ENCODE measurements around the gene ESYT1.

Gene ESYT1

GRCh38 chr12:56157201-56158028, 29.3 kb downstream of the ESYT1 start:
- H3K4me1 ChIP-seq (ENCODE audit: control insufficient read depth, insufficient read depth, low read length): peaks cover 32% of the 10 kb centered on the region
- no peaks in the 10 kb centered on the region for H3K9me3 ChIP-seq (ENCODE audit: control insufficient read depth, insufficient read depth, low read length)
- peak overlapping the region; percentile 94 for H3K27ac ChIP-seq (ENCODE audit: low read depth, low read length)
- peak overlapping the region; percentile 41 for H3K9ac ChIP-seq (ENCODE audit: low read depth, low read length)
- H3K27me3 ChIP-seq (ENCODE audit: control insufficient read depth, insufficient read depth, low read length): no peaks in the 10 kb centered on the region
- peaks cover 52% of the 10 kb centered on the region for H3K36me3 ChIP-seq (ENCODE audit: control insufficient read depth, insufficient read depth, low read length)
- peak overlapping the region; percentile 55 for H3K4me3 ChIP-seq (ENCODE audit: low read depth, low read length)

GRCh38 chr12:56158029-56158925, 30.2 kb downstream of the ESYT1 start, which contains the start of gene MYL6:
MYL6 (plus strand) TSS chr12:56158359; CDS start chr12:56158402, 43 bp downstream.
- Histone ChIP-seq H3K9ac (ENCODE audit: low read depth, low read length) (peak within 1 kb of the TSS; percentile 95), H3K4me3 (ENCODE audit: low read depth, low read length) (peak within 1 kb of the TSS; percentile 89), H3K4me1 (ENCODE audit: control insufficient read depth, insufficient read depth, low read length) (peaks cover 36% of the 10 kb centered on the region), H3K27ac (ENCODE audit: low read depth, low read length) (peak within 1 kb of the TSS; percentile 94), H3K9me3 (ENCODE audit: control insufficient read depth, insufficient read depth, low read length) (no peaks in the 10 kb centered on the region), H3K27me3 (ENCODE audit: control insufficient read depth, insufficient read depth, low read length) (no peaks in the 10 kb centered on the region), H3K36me3 (ENCODE audit: control insufficient read depth, insufficient read depth, low read length) (peaks cover 61% of the 10 kb centered on the region)

- Histone ChIP-seq H3K36me3 (ENCODE audit: control insufficient read depth, insufficient read depth, low read length) (peaks cover 68% of the 10 kb centered on the region), H3K4me3 (ENCODE audit: low read depth, low read length) (peak overlapping the region; percentile 89), H3K4me1 (ENCODE audit: control insufficient read depth, insufficient read depth, low read length) (peaks cover 36% of the 10 kb centered on the region), H3K9ac (ENCODE audit: low read depth, low read length) (peak overlapping the region; percentile 95), H3K27ac (ENCODE audit: low read depth, low read length) (peak overlapping the region; percentile 94), H3K27me3 (ENCODE audit: control insufficient read depth, insufficient read depth, low read length) (no peaks in the 10 kb centered on the region), H3K9me3 (ENCODE audit: control insufficient read depth, insufficient read depth, low read length) (no peaks in the 10 kb centered on the region)
Measured at GRCh38 chr12:56158926-56159461, 30.9 kb downstream of the ESYT1 start.

DNA sequence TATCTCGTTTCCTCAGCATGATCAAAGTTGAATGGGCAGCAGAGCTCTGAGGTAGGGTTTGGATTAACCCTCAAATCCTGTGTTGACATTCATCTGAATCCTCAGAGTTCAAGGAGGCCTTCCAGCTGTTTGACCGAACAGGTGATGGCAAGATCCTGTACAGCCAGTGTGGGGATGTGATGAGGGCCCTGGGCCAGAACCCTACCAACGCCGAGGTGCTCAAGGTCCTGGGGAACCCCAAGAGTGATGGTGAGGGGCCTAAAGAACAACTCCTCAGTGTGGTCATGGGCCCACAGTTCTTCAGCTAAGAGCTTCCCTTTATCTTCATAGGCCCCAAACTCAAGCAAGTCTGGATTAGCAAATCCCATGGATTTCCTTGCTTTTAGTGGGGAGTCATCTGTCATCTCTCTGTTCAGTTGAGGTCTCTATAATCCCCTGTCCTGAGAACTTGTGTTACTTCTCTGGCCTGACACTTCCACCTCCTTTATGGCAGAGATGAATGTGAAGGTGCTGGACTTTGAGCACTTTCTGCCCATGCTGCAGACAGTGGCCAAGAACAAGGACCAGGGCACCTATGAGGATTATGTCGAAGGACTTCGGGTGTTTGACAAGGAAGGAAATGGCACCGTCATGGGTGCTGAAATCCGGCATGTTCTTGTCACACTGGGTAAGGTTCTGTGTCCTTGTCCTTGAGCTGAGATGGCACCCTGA, 31.6 kb downstream of the ESYT1 start:
- H3K4me1 ChIP-seq (ENCODE audit: control insufficient read depth, insufficient read depth, low read length): peaks cover 36% of the 10 kb centered on the region
- no peaks in the 10 kb centered on the region for H3K9me3 ChIP-seq (ENCODE audit: control insufficient read depth, insufficient read depth, low read length)
- peak overlapping the region; percentile 94 for H3K27ac ChIP-seq (ENCODE audit: low read depth, low read length)
- peak overlapping the region; percentile 95 for H3K9ac ChIP-seq (ENCODE audit: low read depth, low read length)
- H3K4me3 ChIP-seq (ENCODE audit: low read depth, low read length): peak overlapping the region; percentile 89
- no peaks in the 10 kb centered on the region for H3K27me3 ChIP-seq (ENCODE audit: control insufficient read depth, insufficient read depth, low read length)
- peaks cover 69% of the 10 kb centered on the region for H3K36me3 ChIP-seq (ENCODE audit: control insufficient read depth, insufficient read depth, low read length)

GRCh38 chr12:56160193-56160763, 32.2 kb downstream of the ESYT1 start:
- peak overlapping the region; percentile 95 for H3K9ac ChIP-seq (ENCODE audit: low read depth, low read length)
- peaks cover 69% of the 10 kb centered on the region for H3K36me3 ChIP-seq (ENCODE audit: control insufficient read depth, insufficient read depth, low read length)
- peak overlapping the region; percentile 94 for H3K27ac ChIP-seq (ENCODE audit: low read depth, low read length)
- H3K4me3 ChIP-seq (ENCODE audit: low read depth, low read length): peak overlapping the region; percentile 89
- no peaks in the 10 kb centered on the region for H3K27me3 ChIP-seq (ENCODE audit: control insufficient read depth, insufficient read depth, low read length)
- H3K4me1 ChIP-seq (ENCODE audit: control insufficient read depth, insufficient read depth, low read length): peaks cover 36% of the 10 kb centered on the region
- no peaks in the 10 kb centered on the region for H3K9me3 ChIP-seq (ENCODE audit: control insufficient read depth, insufficient read depth, low read length)

GRCh38 chr12:56160894-56161689, 33.0 kb downstream of the ESYT1 start:
- Histone ChIP-seq H3K36me3 (ENCODE audit: control insufficient read depth, insufficient read depth, low read length) (peaks cover 70% of the 10 kb centered on the region), H3K27ac (ENCODE audit: low read depth, low read length) (peak overlapping the region; percentile 94), H3K27me3 (ENCODE audit: control insufficient read depth, insufficient read depth, low read length) (no peaks in the 10 kb centered on the region), H3K9me3 (ENCODE audit: control insufficient read depth, insufficient read depth, low read length) (no peaks in the 10 kb centered on the region), H3K9ac (ENCODE audit: low read depth, low read length) (0 out of 2 replicates have a peak overlapping the region, but pooled peaks have one; percentile 95), H3K4me3 (ENCODE audit: low read depth, low read length) (peak overlapping the region; percentile 89; the same call in 1 of the 2 replicates), H3K4me1 (ENCODE audit: control insufficient read depth, insufficient read depth, low read length) (peaks cover 36% of the 10 kb centered on the region)

- H3K9me3 ChIP-seq (ENCODE audit: control insufficient read depth, insufficient read depth, low read length): no peaks in the 10 kb centered on the region
- no peak overlapping the region for H3K9ac ChIP-seq (ENCODE audit: low read depth, low read length)
- H3K27me3 ChIP-seq (ENCODE audit: control insufficient read depth, insufficient read depth, low read length): no peaks in the 10 kb centered on the region
- peaks cover 75% of the 10 kb centered on the region for H3K36me3 ChIP-seq (ENCODE audit: control insufficient read depth, insufficient read depth, low read length)
- H3K27ac ChIP-seq (ENCODE audit: low read depth, low read length): peak overlapping the region; percentile 72
- no peak overlapping the region for H3K4me3 ChIP-seq (ENCODE audit: low read depth, low read length)
- H3K4me1 ChIP-seq (ENCODE audit: control insufficient read depth, insufficient read depth, low read length): peaks cover 36% of the 10 kb centered on the region
Measured at GRCh38 chr12:56161690-56162351, 33.8 kb downstream of the ESYT1 start.

- Histone ChIP-seq H3K36me3 (ENCODE audit: control insufficient read depth, insufficient read depth, low read length) (peaks cover 83% of the 10 kb centered on the region), H3K4me1 (ENCODE audit: control insufficient read depth, insufficient read depth, low read length) (peaks cover 36% of the 10 kb centered on the region), H3K9me3 (ENCODE audit: control insufficient read depth, insufficient read depth, low read length) (no peaks in the 10 kb centered on the region), H3K27me3 (ENCODE audit: control insufficient read depth, insufficient read depth, low read length) (no peaks in the 10 kb centered on the region), H3K9ac (ENCODE audit: low read depth, low read length) (no peak overlapping the region), H3K4me3 (ENCODE audit: low read depth, low read length) (no peak overlapping the region), H3K27ac (ENCODE audit: low read depth, low read length) (peak overlapping the region; percentile 78)
Measured at GRCh38 chr12:56162468-56163290, 34.6 kb downstream of the ESYT1 start.
